C4-2B (cell line): ENCODE results near the gene STAG1.

ENCODE experiments used
- CTCF ChIP-seq: fragments of 450-650 bp; conservative IDR thresholded peaks from 2 replicates; pipeline ENCODE4 v1.5.1; 2017; ENCODE audit warnings: mild to moderate bottlenecking
- ZFX ChIP-seq: fragments of 450-650 bp; IDR thresholded peaks from 2 replicates; pipeline ENCODE4 v1.6.1; 2017

- TF ChIP-seq CTCF (no peak), ZFX (no peak)
Observed at GRCh38 chr3:136753326-136753939, 1.3 kb upstream of the STAG1 start.
